Heart right ventricle (tissue), 16 donors: ENCODE measurements around the gene AGER. TPM values are rescaled to one million over a fixed set of nuclear protein-coding genes. Genes with fewer than 3 reads are reported as not detected.
A peak's percentile ranks its signal among the peaks of the same experiment; 100 is the strongest.
"Not testable (repeated sequence)": the region's sequence is repeated elsewhere in the genome, so short reads cannot be mapped to it uniquely, and the experiment has no call there.

Experiments used
- ATAC-seq, 8 donors: fragments of 200-7000 bp; cut with Tn5 transposase; one replicate each; pipeline ENCODE4 v1.9.1; 2020; ENCODE audit warnings: mild to moderate bottlenecking in 8 of 8, moderate library complexity in 8 of 8, moderate number of reproducible peaks in 1 of 8
- DNase-seq, 2 donors: peaks; one replicate each; pipeline ENCODE4 v3.0.0-alpha.2; 2020
- H3K27ac ChIP-seq, 10 donors: fragments of 200-600 bp; sonication (generic) in 2 of 10; one replicate each; pipeline versions ENCODE4 v1.5.0 to v1.8.0; 2020 to 2022; ENCODE audit warnings: mild to moderate bottlenecking in 3 of 10
- H3K27me3 ChIP-seq, 7 donors: fragments of 200-600 bp; one replicate each; pipeline ENCODE4 v1.8.0; 2021 to 2022; ENCODE audit warnings: mild to moderate bottlenecking in 2 of 7
- H3K36me3 ChIP-seq, 9 donors: fragments of 200-600 bp; sonication (generic) in 1 of 9; one replicate each; pipeline versions ENCODE4 v1.5.0 to v1.8.0; 2020 to 2022; ENCODE audit warnings: mild to moderate bottlenecking in 2 of 9
- H3K4me1 ChIP-seq, 9 donors: fragments of 200-600 bp; sonication (generic) in 1 of 9; one replicate each; pipeline versions ENCODE4 v1.5.0 to v1.8.0; 2020 to 2022; ENCODE audit warnings: mild to moderate bottlenecking in 4 of 9
- H3K4me3 ChIP-seq, 10 donors: fragments of 200-600 bp; sonication (generic) in 2 of 10; one replicate each; pipeline versions ENCODE4 v1.5.0 to v1.8.0; 2020 to 2022; ENCODE audit warnings: mild to moderate bottlenecking in 7 of 10, moderate library complexity in 2 of 10
- H3K9me3 ChIP-seq, 11 donors: fragments of 200-600 bp in 10 of 11; sonication (generic) in 2 of 11; one replicate each; pipeline versions ENCODE4 v1.5.0 to v1.8.0; 2013 to 2022; ENCODE audit warnings: mild to moderate bottlenecking in 2 of 11, control low read depth in 1 of 11, moderate library complexity in 1 of 11
- WGBS, 2 donors: extraction: QIAGEN DNeasy Blood & Tissue Kit; methylation state at CpG; one replicate each; pipeline ENCODE4 v1.1.7; 2013; ENCODE audit warnings: inconsistent platforms in 1 of 2; 5-methylcytosine and 5-hydroxymethylcytosine counted together
- intact Hi-C, 10 donors: fragments of 100-400 bp; cut with DNase I; formaldehyde crosslinking; loops; one replicate each; pipeline versions ENCODE4 v1.11.1 to v1.14.2; 2022
- polyA plus RNA-seq, 2 donors: library from polyadenylated mRNA; stranded (reverse); fragments of 200-250 nt; gene quantifications; one replicate each; pipeline ENCODE4 v1.2.3, GENCODE V29; 2013
- total RNA-seq, 10 donors: library from RNA; stranded (reverse); fragmentation: NEBNext Ultra II Directional in 3 of 10; extraction: Animal tissue kit (Norgen Biotek cat#: 25700) in 3 of 10; gene quantifications; one replicate each; pipeline versions ENCODE4 v1.2.1 to v1.2.4, GENCODE V29; 2021 to 2023
- TF ChIP-seq, protein P1 (sequence below), 9 donors: fragments of 200-600 bp; sonication (generic) in 2 of 9; IDR thresholded peaks; one replicate each; pipeline versions ENCODE4 v1.5.0 to v1.8.0; 2021 to 2022; ENCODE audit warnings: antibody characterized with exemption in 9 of 9, mild to moderate bottlenecking in 5 of 9, moderate library complexity in 1 of 9
- donor health status: Arrhythmogenic right ventricular cardiomyopathy.
- donor health status: ischemic (EF 13 %, LVEDD 7.1; RV severe dilation, severe dysfunction).
- donor health status: healthy with polysubstance abuse.
- donor health status: DM: no; HTN: yes; CAD: no.
- donor health status: DM: no; HTN: no; CAD: no.
- donor health status: ischemic (EF 25% LVEDD 6.9; RV normal size, moderate dysfunction).
- donor health status: ischemic (EF 25% LVEDD 5.7; RV mildly dilated, moderate dysfunction).
- donor health status: healthy.
- donor health status: DM: yes; HTN: yes; CAD: no.
- donor health status: Ischemic cardiomyopathy.
- donor health status: ischemic (EF 35%, LVEDD 5.7; RV mildly dilated, moderate dysfunction).
- donor health status: nonischemic (EF 11% LVEDD 7.7; RV severe dilation, severe dysfunction).
- donor health status: DM: yes; HTN: yes; CAD: no.
- donor health status: PGD.
- donor health status: ischemic (EF 29% LVEDD 5.4; RV normal size, mild dysfunction).
- donor health status: nonischemic (EF 23%, LVEDD 6.1; RV moderate dilation, normal function).

Gene AGER
- total and polyA plus RNA-seq, 12 donors, result 0.75 to 5.5 (median 3.1) TPM

DNA sequence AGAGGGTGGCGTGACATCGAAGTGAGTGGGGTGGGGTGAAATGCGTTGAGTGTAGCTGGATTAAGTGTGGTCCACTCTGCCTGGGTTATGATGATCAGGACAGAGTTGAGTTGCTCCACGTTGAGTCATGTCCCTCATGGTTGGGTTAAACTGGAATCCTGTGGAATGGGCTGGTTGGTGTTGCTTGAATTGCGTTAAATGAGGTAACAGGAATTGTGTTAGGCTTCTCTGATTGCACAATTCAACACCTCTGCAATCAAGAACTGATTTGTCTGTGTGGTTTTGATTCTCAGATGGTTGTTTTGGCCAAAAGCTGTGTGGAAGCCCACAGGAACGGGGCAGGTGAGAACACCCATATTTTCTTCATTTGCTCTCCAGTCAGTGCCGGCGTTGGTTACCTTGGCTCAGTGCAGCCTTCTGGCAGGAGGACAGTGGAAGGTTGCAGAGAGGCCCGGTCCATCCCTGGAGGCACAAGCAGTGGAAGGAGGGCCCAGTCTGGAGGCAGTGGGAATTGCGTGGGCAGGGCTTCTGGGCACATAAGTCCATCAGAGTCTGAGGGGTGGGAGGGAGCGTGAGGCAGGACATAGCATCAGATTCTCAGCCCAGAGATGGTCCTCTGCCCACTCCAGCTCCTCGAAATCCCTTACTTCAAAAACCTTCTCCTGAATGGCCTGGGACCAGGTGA lies 28.2 kb upstream of the AGER start:
- Histone ChIP-seq H3K4me3 (no peak overlapping the region), H3K9me3 (no peaks in the 10 kb centered on the region), H3K36me3 (peaks cover 0 to 96% (median 0%) of the 10 kb centered on the region in 9 donors), H3K27ac (no peak overlapping the region), H3K27me3 (no peaks in the 10 kb centered on the region), H3K4me1 (no peaks in the 10 kb centered on the region)
- 80 to 86% methylated on average over 12 of the region's 12 CpGs for WGBS, 2 donors
- DNase-seq (no peak), ATAC-seq (peak in 4 of 8 donors; percentile 13 to 35 (median 22))
- TF ChIP-seq, protein P1, sequence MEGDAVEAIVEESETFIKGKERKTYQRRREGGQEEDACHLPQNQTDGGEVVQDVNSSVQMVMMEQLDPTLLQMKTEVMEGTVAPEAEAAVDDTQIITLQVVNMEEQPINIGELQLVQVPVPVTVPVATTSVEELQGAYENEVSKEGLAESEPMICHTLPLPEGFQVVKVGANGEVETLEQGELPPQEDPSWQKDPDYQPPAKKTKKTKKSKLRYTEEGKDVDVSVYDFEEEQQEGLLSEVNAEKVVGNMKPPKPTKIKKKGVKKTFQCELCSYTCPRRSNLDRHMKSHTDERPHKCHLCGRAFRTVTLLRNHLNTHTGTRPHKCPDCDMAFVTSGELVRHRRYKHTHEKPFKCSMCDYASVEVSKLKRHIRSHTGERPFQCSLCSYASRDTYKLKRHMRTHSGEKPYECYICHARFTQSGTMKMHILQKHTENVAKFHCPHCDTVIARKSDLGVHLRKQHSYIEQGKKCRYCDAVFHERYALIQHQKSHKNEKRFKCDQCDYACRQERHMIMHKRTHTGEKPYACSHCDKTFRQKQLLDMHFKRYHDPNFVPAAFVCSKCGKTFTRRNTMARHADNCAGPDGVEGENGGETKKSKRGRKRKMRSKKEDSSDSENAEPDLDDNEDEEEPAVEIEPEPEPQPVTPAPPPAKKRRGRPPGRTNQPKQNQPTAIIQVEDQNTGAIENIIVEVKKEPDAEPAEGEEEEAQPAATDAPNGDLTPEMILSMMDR (IDR thresholded peaks at IDR 0.05), result no peak
- intact Hi-C loops, result no loop called here

DNA sequence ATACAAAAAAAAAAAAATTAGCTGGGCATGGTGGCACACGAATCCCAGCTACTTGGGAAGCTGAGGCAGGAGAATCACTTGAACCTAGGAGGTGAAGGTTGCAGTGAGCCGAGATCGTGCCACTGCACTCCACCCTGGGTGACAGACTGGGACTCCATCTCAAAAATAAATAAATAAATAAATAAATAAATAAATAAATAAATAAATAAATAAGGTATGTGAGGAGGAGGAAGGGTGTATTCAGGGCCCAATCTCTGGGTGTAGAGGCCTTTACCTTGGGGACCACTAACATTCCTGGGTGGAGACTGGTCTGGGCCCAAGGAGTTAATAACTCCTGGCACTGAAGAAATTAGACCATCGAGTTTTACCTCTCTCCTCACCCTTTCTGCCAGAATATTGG lies 27.4 kb upstream of the AGER start:
- H3K9me3 ChIP-seq, H3K4me3 ChIP-seq, H3K4me1 ChIP-seq, H3K27me3 ChIP-seq, ATAC-seq, H3K27ac ChIP-seq, DNase-seq, intact Hi-C loops: not testable (repeated sequence)
- WGBS, 2 donors, result 86 to 87% methylated on average over 4 of the region's 4 CpGs
- peaks cover 0 to 96% (median 0%) of the 10 kb centered on the region in 9 donors for H3K36me3 ChIP-seq

DNA sequence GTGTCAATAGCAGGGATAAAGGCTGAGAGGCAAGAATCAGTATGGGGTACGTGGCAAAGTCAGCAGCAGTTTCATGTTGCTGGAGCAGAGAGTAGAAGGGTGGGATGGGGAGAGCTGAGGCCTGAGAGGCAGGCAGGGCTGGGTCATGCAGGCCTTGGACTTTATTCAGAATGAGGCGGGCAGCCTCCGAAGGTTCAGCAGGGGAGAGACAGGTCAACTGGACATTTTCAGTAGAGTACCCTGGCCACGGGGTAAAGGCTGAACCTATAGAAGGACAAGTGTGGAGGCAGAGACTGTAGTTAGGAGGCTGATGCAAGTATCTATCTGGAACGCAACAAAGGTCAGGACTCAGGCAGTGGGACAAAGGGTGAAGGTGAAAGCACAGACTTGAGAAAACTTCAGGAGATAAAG lies 26.1 kb upstream of the AGER start:
- Histone ChIP-seq H3K27ac (no peak overlapping the region), H3K27me3 (no peaks in the 10 kb centered on the region), H3K36me3 (peaks cover 0 to 95% (median 0%) of the 10 kb centered on the region in 9 donors), H3K4me3 (no peak overlapping the region), H3K4me1 (no peaks in the 10 kb centered on the region), H3K9me3 (no peaks in the 10 kb centered on the region)
- intact Hi-C loops, result no loop called here
- TF ChIP-seq, protein P1 (IDR thresholded peaks at IDR 0.05), result no peak
- ATAC-seq (peak in 1 of 8 donors; percentile 21), DNase-seq (no peak)
- WGBS, 2 donors, result 85 to 88% methylated on average over 5 of the region's 5 CpGs

DNA sequence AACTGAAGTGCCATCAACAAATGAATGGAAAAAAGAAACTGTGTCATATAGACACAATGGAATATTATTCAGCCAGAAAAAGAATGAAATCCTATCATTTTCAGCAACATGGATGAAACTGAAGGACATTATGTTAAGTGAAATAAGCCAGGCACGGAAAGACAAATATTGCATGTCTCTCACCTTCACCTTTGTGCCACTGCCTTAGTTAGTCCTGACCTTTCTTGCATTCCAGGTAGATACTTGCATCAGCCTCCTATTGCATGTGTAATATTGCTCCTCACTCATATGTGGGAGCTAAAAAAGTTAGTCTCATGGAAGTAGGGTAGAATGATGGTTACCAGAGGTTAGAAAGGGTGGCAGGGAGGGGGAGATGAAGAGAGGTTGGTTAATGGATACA lies 24.9 kb upstream of the AGER start:
- DNase-seq, result no peak
- Histone ChIP-seq H3K27me3 (no peaks in the 10 kb centered on the region), H3K9me3 (no peaks in the 10 kb centered on the region), H3K4me3 (no peak overlapping the region), H3K36me3 (peaks cover 0 to 97% (median 0%) of the 10 kb centered on the region in 9 donors), H3K27ac (no peak overlapping the region), H3K4me1 (peaks cover 0 to under 1% (median 0%) of the 10 kb centered on the region in 9 donors)
- intact Hi-C loops, result no loop called here
- WGBS, 2 donors, result 74 to 95% methylated on average over 1 of the region's 1 CpG
- no peak for ATAC-seq
- TF ChIP-seq, protein P1 (IDR thresholded peaks at IDR 0.05), result no peak

DNA sequence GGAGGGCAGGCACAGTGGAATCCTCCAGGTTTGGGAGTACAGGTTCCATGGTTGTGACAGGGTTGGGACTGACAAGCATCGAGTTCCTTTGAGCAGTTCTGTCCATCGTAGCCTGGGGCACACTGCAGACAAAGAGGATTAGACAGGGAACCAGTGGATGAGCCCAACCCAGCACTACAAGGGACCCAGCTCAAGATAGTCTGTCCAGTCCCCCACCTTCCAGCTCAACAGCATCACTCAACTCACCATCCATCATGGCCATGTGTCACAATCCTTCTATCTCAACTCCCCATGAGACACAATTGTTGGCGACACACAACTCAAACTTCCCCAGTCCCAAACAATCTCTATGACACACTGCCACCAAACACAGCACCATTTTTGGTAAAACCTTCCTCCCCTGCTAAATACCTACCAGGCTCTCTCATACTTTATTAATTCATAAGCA lies 20.2 kb upstream of the AGER start:
- Histone ChIP-seq H3K4me3 (no peak overlapping the region), H3K27ac (no peak overlapping the region), H3K36me3 (peaks cover 0 to 97% (median 5%) of the 10 kb centered on the region in 9 donors), H3K27me3 (peaks cover 0 to 10% (median 0%) of the 10 kb centered on the region in 7 donors), H3K9me3 (no peaks in the 10 kb centered on the region), H3K4me1 (peaks cover 0 to 9% (median 0%) of the 10 kb centered on the region in 9 donors)
- intact Hi-C loops, result no loop called here
- ATAC-seq, result no peak
- 85 to 89% methylated on average over 3 of the region's 3 CpGs for WGBS, 2 donors
- TF ChIP-seq, protein P1 (IDR thresholded peaks at IDR 0.05), result no peak
- no peak for DNase-seq
